ENCODE data around the gene GPR139.
A peak's percentile ranks its signal among the peaks of the same experiment; 100 is the strongest.

Gene GPR139

GRCh38 chr16:20073203-20074098, at the start of gene GPR139:
Gene GPR139 (minus strand): TSS chr16:20073890. CDS start chr16:20073616, 274 bp downstream.
- H3K4me3 ChIP-seq (ENCODE audit: low read depth, low read length), result no peak within 1 kb of the TSS
- TF ChIP-seq, protein P1, sequence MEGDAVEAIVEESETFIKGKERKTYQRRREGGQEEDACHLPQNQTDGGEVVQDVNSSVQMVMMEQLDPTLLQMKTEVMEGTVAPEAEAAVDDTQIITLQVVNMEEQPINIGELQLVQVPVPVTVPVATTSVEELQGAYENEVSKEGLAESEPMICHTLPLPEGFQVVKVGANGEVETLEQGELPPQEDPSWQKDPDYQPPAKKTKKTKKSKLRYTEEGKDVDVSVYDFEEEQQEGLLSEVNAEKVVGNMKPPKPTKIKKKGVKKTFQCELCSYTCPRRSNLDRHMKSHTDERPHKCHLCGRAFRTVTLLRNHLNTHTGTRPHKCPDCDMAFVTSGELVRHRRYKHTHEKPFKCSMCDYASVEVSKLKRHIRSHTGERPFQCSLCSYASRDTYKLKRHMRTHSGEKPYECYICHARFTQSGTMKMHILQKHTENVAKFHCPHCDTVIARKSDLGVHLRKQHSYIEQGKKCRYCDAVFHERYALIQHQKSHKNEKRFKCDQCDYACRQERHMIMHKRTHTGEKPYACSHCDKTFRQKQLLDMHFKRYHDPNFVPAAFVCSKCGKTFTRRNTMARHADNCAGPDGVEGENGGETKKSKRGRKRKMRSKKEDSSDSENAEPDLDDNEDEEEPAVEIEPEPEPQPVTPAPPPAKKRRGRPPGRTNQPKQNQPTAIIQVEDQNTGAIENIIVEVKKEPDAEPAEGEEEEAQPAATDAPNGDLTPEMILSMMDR (IDR thresholded peaks at IDR 0.05; ENCODE audit: control insufficient read depth, extremely low read depth, insufficient read depth), result no peak
- no peak for DNase-seq (ENCODE audit: low read depth)

DNA sequence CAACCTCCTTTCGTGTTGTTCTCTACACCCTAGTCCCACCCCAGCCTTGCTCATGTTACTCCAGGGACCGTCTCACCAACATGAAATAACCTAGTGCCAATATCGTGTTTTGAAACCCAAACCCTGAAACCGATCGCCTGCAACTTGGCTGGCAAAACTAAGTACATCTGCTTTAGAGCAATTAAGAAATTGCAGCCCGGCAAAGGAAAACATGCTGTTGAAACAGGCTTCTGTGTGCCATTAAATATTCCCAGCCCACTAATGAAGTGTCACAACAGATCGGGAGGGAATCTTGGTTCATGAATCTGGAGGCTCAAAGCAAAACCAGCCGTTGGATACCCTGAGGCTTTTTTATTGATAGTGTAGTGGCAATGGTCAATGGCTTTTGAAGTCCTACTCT, 48.3 kb upstream of the GPR139 start:
- DNase-seq (ENCODE audit: low read depth), result no peak
- no peak overlapping the region for H3K4me3 ChIP-seq (ENCODE audit: low read depth, low read length)
- TF ChIP-seq, protein P1 (IDR thresholded peaks at IDR 0.05; ENCODE audit: control insufficient read depth, extremely low read depth, insufficient read depth), result no peak

DNA sequence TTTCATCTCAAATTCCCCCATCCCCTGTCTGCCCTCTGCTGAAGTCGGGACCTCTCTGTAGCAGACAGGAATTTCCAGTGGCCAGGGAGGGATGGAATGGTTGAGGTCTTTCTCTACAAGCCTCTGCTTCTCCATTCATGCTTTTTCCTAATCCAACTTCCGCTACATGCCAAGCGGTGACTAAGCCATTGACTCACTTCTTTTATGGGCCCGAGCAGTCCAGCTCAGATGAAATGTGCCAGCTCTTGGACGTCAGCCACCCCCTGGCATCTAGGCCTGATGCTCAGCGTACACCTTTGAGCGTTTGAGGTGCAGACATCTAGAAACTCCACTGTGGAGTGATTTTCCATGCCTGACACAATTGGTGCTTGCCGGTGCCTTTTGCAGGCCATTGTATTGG, 40.7 kb upstream of the GPR139 start:
- H3K4me3 ChIP-seq (ENCODE audit: low read depth, low read length), result no peak overlapping the region
- peak; percentile 80 for DNase-seq (ENCODE audit: low read depth)
- TF ChIP-seq, protein P1 (IDR thresholded peaks at IDR 0.05; ENCODE audit: control insufficient read depth, extremely low read depth, insufficient read depth), result no peak

GRCh38 chr16:20111143-20111542, 37.5 kb upstream of the GPR139 start:
- no peak overlapping the region for H3K4me3 ChIP-seq (ENCODE audit: low read depth, low read length)

GRCh38 chr16:20107083-20107482, 33.4 kb upstream of the GPR139 start:
- H3K4me3 ChIP-seq (ENCODE audit: low read depth, low read length), result no peak overlapping the region
- TF ChIP-seq, protein P1 (IDR thresholded peaks at IDR 0.05; ENCODE audit: control insufficient read depth, extremely low read depth, insufficient read depth), result no peak
- no peak for DNase-seq (ENCODE audit: low read depth)

More at GRCh38 chr16:20111143-20111542, 37.5 kb upstream of the GPR139 start:
- DNase-seq (ENCODE audit: low read depth), result no peak
- TF ChIP-seq, protein P1 (IDR thresholded peaks at IDR 0.05; ENCODE audit: control insufficient read depth, extremely low read depth, insufficient read depth), result no peak

DNA sequence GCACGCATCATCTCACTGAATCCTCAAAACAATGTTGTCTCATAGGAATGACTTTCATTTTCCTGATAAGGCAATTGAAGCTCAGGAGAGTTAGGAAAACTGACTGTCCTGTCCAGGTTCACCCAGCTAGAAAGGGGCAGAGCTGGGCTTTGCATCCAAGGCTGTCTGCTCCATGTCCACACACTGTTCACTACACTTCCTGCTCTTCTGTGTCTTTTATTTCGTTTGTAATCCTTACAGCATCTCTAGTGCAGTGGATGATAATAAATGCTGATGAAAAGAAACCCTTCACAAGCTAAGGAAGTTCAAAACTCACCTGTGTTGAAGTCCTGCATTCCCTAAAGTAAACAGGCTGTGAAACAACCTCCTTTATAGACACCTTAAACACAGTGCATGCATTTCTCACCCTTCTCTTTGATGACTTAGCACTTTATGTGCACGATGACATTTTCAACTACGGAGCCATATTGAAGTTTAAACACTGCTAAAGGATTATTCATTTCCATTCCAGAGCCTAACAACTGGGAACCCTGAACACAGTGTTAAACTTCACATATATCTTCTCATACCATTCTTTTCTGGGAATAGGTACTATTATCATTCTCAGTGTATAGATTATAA, 31.0 kb upstream of the GPR139 start:
- no peak overlapping the region for H3K4me3 ChIP-seq (ENCODE audit: low read depth, low read length)
- TF ChIP-seq, protein P1 (IDR thresholded peaks at IDR 0.05; ENCODE audit: control insufficient read depth, extremely low read depth, insufficient read depth), result no peak
- no peak for DNase-seq (ENCODE audit: low read depth)

Measured in LNCaP clone FGC (cell line).